ENCODE results near the gene OR51B2. TPM values are rescaled to one million over a fixed set of nuclear protein-coding genes. Genes with fewer than 3 reads are reported as not detected.
A peak's percentile ranks its signal among the peaks of the same experiment; 100 is the strongest.

The OR51B2 gene
- total RNA-seq (2016; rRNA removed; fragmentation: Illumina TruSeq; extraction: Trizol) (not detected in 2 replicates), polyA plus RNA-seq (2011; rRNA removed) (not detected in 2 replicates), polyA minus RNA-seq (2011; rRNA and poly(A)+ RNA removed; ENCODE audit: low replicate concordance) (3.6 TPM in 1 of 2 replicates, not detected in the other), Bru-seq, nascent RNA (not detected), BruChase-seq, experiment 1, labeled RNA remaining after a 6-hour chase (not detected), BruChase-seq, experiment 2, labeled RNA remaining after a 2-hour chase (percentile 19 among the genes with signal in this experiment)
- total RNA-seq (2016; cell fraction: cytosol; rRNA removed; fragmentation: Illumina TruSeq; extraction: Trizol; ENCODE audit: low read depth) = not detected in 2 replicates
- total RNA-seq (2016; cell fraction: insoluble cytoplasmic fraction; rRNA removed; fragmentation: Illumina TruSeq; extraction: Trizol) = not detected in 2 replicates
- total RNA-seq (2016; cell fraction: membrane; rRNA removed; fragmentation: Illumina TruSeq; extraction: Trizol) = not detected in 2 replicates
- total RNA-seq (2016; cell fraction: nucleus; rRNA removed; fragmentation: Illumina TruSeq; extraction: Trizol) = not detected in 2 replicates
- polyA plus RNA-seq (2011; cell fraction: cytosol; rRNA removed) = not detected in 2 replicates
- not detected in 2 replicates for polyA plus RNA-seq (2011; cell fraction: nucleus; rRNA removed)
- not detected in 2 replicates for polyA plus RNA-seq (2012)
- not detected in 2 replicates for polyA plus RNA-seq (2016; cell fraction: cytosol; fragmentation: Illumina TruSeq; extraction: Trizol; ENCODE audit: low read depth)
- polyA plus RNA-seq (2016; cell fraction: insoluble cytoplasmic fraction; fragmentation: Illumina TruSeq; extraction: Trizol; ENCODE audit: low read depth) = not detected in 2 replicates
- not detected in 2 replicates for polyA plus RNA-seq (2016; cell fraction: membrane; fragmentation: Illumina TruSeq; extraction: Trizol; ENCODE audit: low read depth)
- polyA plus RNA-seq (2016; cell fraction: nucleus; fragmentation: Illumina TruSeq; extraction: Trizol; ENCODE audit: insufficient read depth, low read depth) = not detected in 2 replicates
- polyA minus RNA-seq (2011; cell fraction: cytosol; rRNA and poly(A)+ RNA removed) = not detected in 2 replicates
- polyA minus RNA-seq (2011; cell fraction: nucleus; rRNA and poly(A)+ RNA removed) = 0.87 and 1.4 TPM in 2 replicates
- long read RNA-seq, experiment 1 = 0 reads
- long read RNA-seq, experiment 2 = 0 reads

DNA sequence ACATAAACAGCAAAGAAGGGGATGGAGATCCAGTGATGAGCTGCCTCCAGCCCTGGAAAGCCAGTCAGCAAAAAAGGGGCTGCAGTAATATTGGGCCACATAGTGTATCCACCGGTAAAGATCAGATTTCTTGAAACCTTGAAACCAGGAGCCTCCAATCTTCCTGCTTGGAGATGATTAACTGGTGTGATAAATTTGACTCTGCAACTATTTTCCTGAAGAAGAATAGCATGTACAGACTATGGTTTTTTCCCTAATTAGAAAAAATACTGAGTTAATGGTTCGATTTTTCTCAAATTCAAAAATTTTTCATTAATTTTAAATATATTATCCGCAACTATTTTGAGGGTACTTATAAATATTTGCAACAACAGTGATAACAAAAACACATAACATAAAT lies at the start of gene OR51B2:
Gene OR51B2 (minus strand): TSS at position 101 of the 400 bp plus-strand sequence. CDS start 0 bp downstream, at position 101.
- CTCF ChIA-PET (ENCODE audit: low intra/inter-chr PET ratio, low total read pairs) = no interaction called here
- no peak within 1 kb of the TSS for H2AFZ ChIP-seq (ENCODE audit: low read length)
- POLR2A ChIA-PET = no interaction called here
- intact Hi-C loops (cut with micrococcal nuclease; ENCODE audit: unreplicated experiment) (no loop called here), in situ Hi-C loops (cut with HindIII; ENCODE audit: extremely low pct_ligation_motif_present, low pct_unique_long_range_greater_than_20kb) (no loop called here)
- H3K9ac ChIP-seq (ENCODE audit: insufficient read depth, low read depth, low read length) = no peak within 1 kb of the TSS
- H3K4me3 ChIP-seq (replicated peaks in 1 of 3; ENCODE audit: insufficient read depth in 1 of 3, low read depth in 2 of 3, low read length in 3 of 3) = no peak within 1 kb of the TSS
- DNase-seq (ENCODE audit: low spot score) (no peak), ATAC-seq (no peak), FAIRE-seq (no peak)
- no peaks in the 10 kb centered on the region for H3K9me3 ChIP-seq (ENCODE audit: low read length)
- no TSS peak for BruUV-seq (replicated peaks)
- TF ChIP-seq KAT8 (CRISPR knock-in tag; IDR thresholded peaks at IDR 0.05) = no peak
- peak in 1 of 2 experiments; percentile 16; a peak in 1 of 4 replicates for TF ChIP-seq MAFK (conservative IDR thresholded peaks at IDR 0.05 in 1 of 2, IDR thresholded peaks at IDR 0.05 in 1 of 2; ENCODE audit: low read length in 2 of 2)
- H3K79me2 ChIP-seq (ENCODE audit: insufficient read depth, low read length) = no peaks in the 10 kb centered on the region
- H3K27me3 ChIP-seq (ENCODE audit: control insufficient read depth in 1 of 2, insufficient read depth in 2 of 2, low read length in 2 of 2) = 0 out of 5 replicates have a peak, but pooled peaks cover 0 to 1% of the 10 kb centered on the region in 2 experiments
- H3K4me2 ChIP-seq (ENCODE audit: low read depth, low read length) = no peak within 1 kb of the TSS
- no peaks in the 10 kb centered on the region for H4K20me1 ChIP-seq (ENCODE audit: insufficient read depth, low read length)
- 0% methylated on average over 3 of the region's 3 CpGs for WGBS (ENCODE audit: low lambda C conversion rate)
- no peaks in the 10 kb centered on the region for H3K36me3 ChIP-seq (replicated peaks in 1 of 2; ENCODE audit: control insufficient read depth in 1 of 2, insufficient read depth in 2 of 2, low read length in 2 of 2)
- H3K27ac ChIP-seq (ENCODE audit: extremely low read length, insufficient read depth, low read length) = no peak within 1 kb of the TSS
- H3K4me1 ChIP-seq (ENCODE audit: insufficient read depth, low read length) = no peaks in the 10 kb centered on the region

DNA sequence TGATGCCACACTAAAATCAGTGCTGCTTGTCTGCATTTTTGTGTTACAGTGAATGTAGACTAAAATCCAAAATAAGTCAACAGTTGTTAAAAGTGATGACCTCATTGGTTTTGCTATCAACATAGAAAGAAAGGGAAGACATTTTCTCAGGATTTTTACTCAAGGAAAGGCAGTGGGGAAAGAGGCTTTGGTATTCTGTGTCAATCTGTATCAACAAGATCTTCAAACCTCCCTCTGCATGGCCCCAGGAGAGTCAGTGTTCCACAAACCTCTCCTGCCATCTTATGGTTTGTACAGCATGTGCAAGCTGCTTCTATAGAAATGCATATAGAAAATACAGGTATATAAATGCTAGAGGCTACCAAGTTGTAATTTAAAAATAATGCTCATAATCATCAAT lies 45.7 kb upstream of the OR51B2 start:
- Histone ChIP-seq H3K4me3 (replicated peaks in 1 of 3; ENCODE audit: insufficient read depth in 1 of 3, low read depth in 2 of 3, low read length in 3 of 3) (no peak overlapping the region), H3K79me2 (ENCODE audit: insufficient read depth, low read length) (no peaks in the 10 kb centered on the region), H3K27ac (ENCODE audit: extremely low read length, insufficient read depth, low read length) (no peak overlapping the region), H3K36me3 (replicated peaks in 1 of 2; ENCODE audit: control insufficient read depth in 1 of 2, insufficient read depth in 2 of 2, low read length in 2 of 2) (no peaks in the 10 kb centered on the region), H3K9me3 (ENCODE audit: low read length) (no peaks in the 10 kb centered on the region), H2AFZ (ENCODE audit: low read length) (no peak overlapping the region), H3K4me1 (ENCODE audit: insufficient read depth, low read length) (no peaks in the 10 kb centered on the region), H3K27me3 (ENCODE audit: control insufficient read depth in 1 of 2, insufficient read depth in 2 of 2, low read length in 2 of 2) (no peaks in the 10 kb centered on the region), H3K9ac (ENCODE audit: insufficient read depth, low read depth, low read length) (no peak overlapping the region), H3K4me2 (ENCODE audit: low read depth, low read length) (no peak overlapping the region), H4K20me1 (ENCODE audit: insufficient read depth, low read length) (no peaks in the 10 kb centered on the region)
- POLR2A ChIA-PET = no interaction called here
- CTCF ChIA-PET (ENCODE audit: low intra/inter-chr PET ratio, low total read pairs) = no interaction called here
- BruUV-seq (replicated peaks) = no TSS peak
- ATAC-seq = no peak
- intact Hi-C loops (cut with micrococcal nuclease; ENCODE audit: unreplicated experiment) (no loop called here), in situ Hi-C loops (cut with HindIII; ENCODE audit: extremely low pct_ligation_motif_present, low pct_unique_long_range_greater_than_20kb) (no loop called here)
- no peak for DNase-seq (ENCODE audit: low spot score)
- FAIRE-seq = no peak
- peak in 1 of 2 experiments; percentile 32; a peak in 2 of 4 replicates for TF ChIP-seq MAFK (conservative IDR thresholded peaks at IDR 0.05 in 1 of 2, IDR thresholded peaks at IDR 0.05 in 1 of 2; ENCODE audit: low read length in 2 of 2)
- no peak for TF ChIP-seq CHD4 (IDR thresholded peaks at IDR 0.05; ENCODE audit: borderline replicate concordance, low read length)
- TF ChIP-seq ZNF205 (CRISPR knock-in tag; IDR thresholded peaks at IDR 0.05) = no peak
- peak; percentile 55 for TF ChIP-seq ATF7 (IDR thresholded peaks at IDR 0.05)
- no peak for TF ChIP-seq ATF7 (CRISPR knock-in tag; IDR thresholded peaks at IDR 0.05)
- TF ChIP-seq HIC2 (CRISPR knock-in tag; IDR thresholded peaks at IDR 0.05; ENCODE audit: low read depth) = no peak
- TF ChIP-seq CTCF (CRISPR knock-in tag; IDR thresholded peaks at IDR 0.05) = peak; percentile 31
- TF ChIP-seq MED8 (CRISPR knock-in tag; IDR thresholded peaks at IDR 0.05; ENCODE audit: insufficient replicate concordance) = no peak

Data from HepG2 (cell line).